HL-60 (cell line): ENCODE results near the gene MUC3A.

ENCODE experiments used
- CTCF ChIP-seq: IDR thresholded peaks from one replicate; pipeline ENCODE4 v1.5.1; 2011; ENCODE audit warnings: low read length, control low read depth, inconsistent platforms; ENCODE audit not compliant: insufficient read depth
- TF ChIP-seq, protein P1 (sequence below): IDR thresholded peaks from 2 replicates; pipeline ENCODE4 v1.6.1; 2012; ENCODE audit warnings: low read depth; ENCODE audit not compliant: insufficient replicate concordance

DNA sequence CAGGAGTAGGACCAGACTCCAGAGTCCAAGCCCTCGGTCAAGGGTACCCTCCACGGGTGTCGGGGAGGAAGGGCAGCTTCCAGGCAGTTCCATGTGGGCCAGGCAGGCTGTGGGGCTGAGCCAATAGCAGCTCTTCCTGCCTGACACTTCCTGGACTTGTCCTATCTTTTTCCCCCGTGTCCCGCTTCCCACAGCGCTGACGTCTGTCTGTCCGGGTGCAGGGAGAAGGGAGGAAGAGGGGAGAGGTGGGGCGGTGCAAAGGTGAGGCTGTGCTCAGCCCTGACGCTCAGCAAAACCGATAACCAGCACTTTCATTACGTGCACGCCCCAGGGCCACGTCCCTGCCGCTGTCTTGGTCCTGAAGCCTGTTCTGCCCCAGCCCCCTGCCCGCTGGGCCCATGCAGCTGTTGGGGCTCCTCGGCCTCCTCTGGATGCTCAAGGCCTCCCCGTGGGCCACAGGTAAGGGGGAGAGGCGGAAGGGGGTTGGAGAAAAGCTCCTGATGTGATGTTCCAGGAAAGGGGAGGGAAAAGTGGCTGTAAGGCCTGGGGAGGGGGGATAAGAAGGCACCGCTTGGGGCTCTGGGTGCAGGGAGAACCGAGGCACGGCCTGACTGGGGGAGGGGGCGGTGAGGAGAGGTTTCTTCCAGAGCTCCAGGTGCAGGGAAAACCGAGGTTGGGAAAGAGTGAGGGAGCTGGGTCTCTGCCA, at the start of gene MUC3A:
- TF ChIP-seq CTCF, result no peak
- TF ChIP-seq, protein P1, sequence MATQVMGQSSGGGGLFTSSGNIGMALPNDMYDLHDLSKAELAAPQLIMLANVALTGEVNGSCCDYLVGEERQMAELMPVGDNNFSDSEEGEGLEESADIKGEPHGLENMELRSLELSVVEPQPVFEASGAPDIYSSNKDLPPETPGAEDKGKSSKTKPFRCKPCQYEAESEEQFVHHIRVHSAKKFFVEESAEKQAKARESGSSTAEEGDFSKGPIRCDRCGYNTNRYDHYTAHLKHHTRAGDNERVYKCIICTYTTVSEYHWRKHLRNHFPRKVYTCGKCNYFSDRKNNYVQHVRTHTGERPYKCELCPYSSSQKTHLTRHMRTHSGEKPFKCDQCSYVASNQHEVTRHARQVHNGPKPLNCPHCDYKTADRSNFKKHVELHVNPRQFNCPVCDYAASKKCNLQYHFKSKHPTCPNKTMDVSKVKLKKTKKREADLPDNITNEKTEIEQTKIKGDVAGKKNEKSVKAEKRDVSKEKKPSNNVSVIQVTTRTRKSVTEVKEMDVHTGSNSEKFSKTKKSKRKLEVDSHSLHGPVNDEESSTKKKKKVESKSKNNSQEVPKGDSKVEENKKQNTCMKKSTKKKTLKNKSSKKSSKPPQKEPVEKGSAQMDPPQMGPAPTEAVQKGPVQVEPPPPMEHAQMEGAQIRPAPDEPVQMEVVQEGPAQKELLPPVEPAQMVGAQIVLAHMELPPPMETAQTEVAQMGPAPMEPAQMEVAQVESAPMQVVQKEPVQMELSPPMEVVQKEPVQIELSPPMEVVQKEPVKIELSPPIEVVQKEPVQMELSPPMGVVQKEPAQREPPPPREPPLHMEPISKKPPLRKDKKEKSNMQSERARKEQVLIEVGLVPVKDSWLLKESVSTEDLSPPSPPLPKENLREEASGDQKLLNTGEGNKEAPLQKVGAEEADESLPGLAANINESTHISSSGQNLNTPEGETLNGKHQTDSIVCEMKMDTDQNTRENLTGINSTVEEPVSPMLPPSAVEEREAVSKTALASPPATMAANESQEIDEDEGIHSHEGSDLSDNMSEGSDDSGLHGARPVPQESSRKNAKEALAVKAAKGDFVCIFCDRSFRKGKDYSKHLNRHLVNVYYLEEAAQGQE, result no peak
